HG02840 (cell line): ENCODE data around the gene ZNF107.
A peak's percentile ranks its signal among the peaks of the same experiment; 100 is the strongest.

Source experiments
- ATAC-seq: cut with Tn5 transposase; IDR thresholded peaks from one replicate; pipeline ENCODE4 v1.9.1; 2021; ENCODE audit warnings: mild to moderate bottlenecking, moderate library complexity, moderate number of reproducible peaks; ENCODE audit not compliant: unreplicated experiment, low FRiP score

ZNF107 gene

DNA sequence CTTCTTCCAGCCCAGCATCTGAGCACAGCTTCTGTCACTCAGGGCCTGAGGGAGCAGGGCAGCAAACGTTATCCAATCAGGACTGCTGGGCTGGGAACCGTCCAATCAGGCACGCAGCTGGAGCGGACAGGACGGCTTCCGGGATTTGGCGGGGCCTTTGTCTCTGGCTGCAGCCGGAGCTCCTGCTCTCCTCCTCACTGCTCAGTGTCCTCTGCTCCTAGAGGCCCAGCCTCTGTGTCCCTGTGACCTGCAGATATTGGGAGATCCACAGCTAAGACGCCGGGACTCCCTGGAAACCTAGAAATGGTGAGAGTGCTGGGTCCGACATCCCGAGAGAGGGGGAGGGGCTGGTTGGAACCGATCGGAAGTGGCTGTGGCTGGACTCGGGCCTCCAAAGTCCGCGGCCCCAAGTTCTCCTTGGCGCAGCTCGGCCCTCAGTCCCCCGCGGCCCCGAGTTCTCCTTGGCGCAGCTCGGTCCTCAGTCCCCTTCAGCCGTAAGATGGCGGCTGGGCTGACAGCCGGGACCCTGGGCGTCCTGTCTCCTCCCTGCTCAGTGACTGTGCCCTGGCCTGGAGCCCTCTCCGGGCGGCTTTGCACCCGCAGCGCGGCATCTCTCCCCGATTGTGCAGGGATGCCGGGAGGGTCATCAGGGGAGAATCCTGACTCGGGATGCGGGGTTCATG, at the start of gene ZNF107:
Gene ZNF107 (plus strand): TSS at position 154 of the 683 bp plus-strand sequence. CDS start 150 bp downstream, at position 304.
- peak; percentile 99 for ATAC-seq

DNA sequence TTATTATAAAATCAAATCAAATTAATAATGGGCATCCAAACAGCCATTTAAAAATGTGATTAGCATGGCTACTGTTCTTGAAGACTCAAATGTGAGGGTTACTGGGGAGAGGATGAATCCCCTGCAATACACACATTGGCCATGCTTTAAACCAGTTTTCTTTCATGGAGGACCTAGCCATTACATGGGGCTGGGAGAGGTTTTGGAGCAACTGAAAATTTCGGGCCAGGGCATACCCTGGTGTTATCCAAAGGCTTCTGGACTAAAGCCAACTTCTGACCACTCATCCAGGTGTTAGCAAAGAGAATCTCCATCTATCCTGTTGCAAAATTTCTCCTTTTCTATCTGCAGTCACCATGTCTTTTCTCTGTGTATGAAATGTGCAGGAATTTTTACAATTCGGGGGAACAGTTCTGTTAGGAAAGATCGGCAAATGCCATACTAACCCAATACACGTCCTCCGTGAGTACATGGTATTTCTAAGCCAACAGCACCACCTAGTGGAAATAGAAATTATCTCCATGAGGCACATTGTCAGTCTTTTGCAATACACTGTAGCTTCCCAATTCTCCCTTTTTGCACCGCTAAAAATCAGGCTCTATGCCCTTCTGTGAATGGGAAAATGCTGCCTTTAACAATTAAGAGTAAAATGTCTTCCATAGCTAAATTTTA, 47.0 kb upstream of the ZNF107 start:
- ATAC-seq, result no peak

DNA sequence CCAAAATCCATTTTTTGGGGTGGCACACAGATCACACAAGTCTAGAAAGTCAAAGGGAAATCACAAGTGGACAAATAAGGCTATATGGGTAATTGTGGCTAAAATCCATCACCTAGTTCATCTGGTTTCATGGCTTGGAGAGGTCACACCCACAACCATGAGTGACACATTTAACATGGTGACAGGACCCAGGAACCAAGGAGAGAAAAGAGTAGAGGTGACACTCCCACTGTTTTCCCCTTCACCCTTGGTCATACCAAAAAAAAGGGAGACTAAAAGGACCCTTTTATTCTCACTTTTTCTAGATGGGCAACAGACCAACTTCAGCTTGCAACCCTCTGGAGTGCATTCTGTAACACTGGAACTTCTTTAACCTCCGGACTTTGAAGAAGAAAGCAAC, 46.2 kb upstream of the ZNF107 start:
- no peak for ATAC-seq

DNA sequence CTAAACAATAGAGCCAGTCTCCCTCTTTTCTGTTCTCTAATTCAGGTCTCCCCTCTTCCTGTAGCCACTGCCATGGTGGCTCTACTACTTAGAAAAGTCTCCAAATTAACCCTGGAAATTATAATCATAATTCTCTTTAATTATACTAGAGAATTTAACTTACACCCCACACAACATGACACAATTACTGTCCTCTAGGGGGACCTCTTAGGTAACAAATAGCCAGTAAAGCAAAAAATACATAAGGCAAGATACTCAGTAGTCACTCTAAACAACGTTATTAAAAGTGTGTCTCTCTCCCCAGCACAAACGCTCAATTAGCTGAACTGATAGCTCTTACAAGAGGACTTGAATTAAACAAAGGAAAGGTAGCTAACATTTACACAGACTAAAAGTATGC, 44.3 kb upstream of the ZNF107 start:
- no peak for ATAC-seq

DNA sequence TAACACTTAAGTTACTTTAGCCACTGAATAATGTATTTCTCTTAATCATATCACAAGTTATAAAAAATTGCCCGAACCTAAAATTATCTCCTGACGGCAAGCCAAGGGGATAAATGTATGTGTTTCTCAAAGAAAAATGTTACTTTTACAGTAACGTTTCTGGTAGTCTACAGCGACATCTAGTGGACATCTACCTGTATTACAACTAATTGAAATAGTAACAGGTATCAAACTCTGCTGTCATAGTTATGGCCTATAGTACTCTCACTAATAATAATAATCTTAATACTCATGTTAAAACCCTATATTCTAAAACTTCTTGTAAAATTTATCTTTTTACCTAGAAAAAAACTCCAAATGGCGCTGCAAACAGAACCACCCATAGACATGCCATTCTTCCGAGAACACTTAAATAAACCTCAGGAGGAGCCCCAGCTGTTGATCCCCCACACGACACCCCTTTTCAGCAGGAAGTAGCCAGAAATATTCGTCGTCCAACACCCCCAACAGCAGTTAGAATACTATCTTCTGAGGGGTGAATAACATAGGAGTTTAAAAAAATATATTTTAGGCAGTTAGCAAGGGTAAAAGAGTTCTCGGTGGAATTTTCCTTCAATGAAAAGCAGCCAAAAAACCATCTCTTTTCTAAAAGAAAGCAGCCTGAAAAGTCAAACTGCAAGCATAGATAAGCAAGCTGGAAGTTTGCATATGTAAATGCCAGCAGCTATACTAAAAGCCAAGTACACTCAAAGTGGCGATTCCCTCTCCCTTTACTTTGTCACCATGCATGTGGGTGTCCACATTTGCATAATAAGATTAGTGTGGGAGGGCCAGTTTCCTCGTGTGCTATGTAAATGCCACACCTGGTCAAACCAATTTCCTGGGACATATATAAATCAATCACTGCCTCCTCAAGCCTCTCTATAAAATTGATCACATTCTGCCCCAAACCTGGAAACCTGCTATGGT, 40.5 kb upstream of the ZNF107 start:
- peak; percentile 78 for ATAC-seq

DNA sequence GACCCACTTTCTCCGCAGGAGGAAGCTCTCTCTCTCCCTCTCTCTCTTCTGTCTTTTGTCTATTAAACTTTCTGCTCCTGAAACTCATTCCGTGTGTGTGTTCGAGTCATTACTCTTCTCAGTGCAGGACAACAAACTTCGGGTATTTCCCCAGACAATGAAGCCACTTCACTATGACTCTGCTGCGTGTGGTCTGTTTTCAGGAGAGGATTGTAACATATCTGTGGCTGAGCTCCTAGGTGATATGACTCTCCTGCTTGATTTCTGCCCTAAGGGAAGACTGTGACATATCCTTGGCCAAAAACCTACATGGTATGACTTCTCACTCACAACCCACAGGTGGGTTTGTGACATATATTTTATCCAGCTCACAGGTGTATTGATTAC, 39.9 kb upstream of the ZNF107 start:
- ATAC-seq, result no peak

DNA sequence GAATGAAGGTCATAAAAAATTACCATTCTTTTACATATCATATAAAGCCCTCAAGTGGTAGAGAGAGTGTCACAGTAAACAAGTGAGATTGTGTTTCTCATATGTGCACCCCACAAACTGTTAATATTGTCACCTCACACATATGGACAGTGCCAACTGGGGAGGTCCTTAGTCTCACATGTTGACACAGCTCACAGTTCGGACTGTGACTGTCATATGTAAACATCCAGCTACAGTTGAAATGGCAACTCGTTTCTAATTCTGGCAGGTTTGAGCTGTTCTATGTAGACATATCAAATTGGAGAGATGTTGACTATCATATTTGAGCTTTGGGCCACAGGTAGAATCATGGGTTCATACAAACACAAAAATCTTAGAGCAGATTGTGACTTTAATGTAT, 39.4 kb upstream of the ZNF107 start:
- ATAC-seq, result no peak

DNA sequence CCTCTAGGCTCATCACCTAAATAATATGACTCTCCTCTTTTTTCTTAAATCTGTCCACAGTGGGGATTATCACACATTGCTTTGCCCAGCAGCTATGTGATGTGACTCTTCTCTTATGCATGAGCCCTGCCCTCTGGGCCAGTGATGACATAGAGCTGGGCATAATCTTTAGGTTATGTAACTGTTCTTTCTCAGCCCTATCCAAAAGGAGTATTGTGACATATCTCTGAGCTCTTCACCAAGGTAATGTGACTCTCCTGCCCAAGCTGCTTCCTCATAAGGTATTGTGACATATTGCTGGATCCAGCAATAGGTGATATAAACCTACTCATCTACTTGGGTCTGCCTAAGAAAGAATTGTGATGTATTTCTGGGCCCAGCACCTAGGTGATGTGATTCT, 37.7 kb upstream of the ZNF107 start:
- no peak for ATAC-seq

DNA sequence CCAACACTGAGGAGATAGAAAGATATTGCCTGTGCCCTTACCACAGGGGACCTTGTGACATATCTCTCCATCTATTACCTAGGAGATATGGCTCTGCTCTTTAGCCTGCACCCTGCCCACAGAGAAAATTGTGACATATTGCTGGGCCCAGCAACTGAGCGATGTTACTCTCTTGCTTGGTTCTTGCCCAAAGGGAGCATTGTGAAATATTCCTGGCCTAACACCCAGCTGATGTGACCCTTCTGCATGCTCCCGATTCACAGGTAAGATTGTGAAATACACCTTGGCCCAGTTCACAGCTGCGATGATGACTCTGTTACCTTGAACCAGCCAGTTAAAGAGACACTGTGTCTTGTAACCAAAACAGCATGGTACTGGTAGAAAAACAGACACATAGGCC, 37.2 kb upstream of the ZNF107 start:
- no peak for ATAC-seq

DNA sequence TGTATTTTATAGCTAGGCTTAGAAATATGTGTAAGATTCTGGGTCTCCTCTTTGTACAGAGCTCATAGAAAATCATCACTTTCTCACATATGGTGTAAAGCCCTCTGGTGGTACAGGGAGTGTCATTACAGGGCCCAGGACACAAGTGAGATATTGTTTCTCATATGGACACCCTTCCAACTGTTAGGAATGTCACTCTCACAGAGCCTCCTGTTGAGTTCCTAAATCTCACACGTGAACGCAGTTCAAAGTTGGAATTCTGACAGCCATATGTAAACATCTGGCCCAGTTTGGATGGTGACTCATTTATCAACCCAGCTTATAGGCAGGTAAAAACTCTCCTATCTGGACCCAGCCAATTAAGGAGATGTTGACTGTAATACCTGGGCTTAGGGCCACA, 35.4 kb upstream of the ZNF107 start:
- ATAC-seq, result no peak

DNA sequence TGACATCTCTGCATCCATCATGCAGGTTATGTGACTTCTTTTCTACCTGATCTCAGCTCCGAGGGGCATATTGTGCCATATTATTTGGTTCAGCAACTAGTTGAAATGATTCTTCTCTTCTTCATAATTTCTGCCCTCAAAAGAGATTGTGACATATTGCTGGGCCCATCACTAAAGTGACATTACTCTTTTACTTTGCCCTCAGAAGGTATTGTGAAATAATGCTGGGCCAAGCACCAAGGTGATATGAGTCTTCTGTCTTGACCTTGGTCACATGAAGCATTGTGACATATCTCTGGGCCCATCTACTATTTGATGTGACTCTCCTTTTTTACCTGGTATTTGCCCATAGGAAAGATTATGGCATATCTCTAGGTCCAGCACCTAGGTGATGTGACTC, 33.9 kb upstream of the ZNF107 start:
- no peak for ATAC-seq

DNA sequence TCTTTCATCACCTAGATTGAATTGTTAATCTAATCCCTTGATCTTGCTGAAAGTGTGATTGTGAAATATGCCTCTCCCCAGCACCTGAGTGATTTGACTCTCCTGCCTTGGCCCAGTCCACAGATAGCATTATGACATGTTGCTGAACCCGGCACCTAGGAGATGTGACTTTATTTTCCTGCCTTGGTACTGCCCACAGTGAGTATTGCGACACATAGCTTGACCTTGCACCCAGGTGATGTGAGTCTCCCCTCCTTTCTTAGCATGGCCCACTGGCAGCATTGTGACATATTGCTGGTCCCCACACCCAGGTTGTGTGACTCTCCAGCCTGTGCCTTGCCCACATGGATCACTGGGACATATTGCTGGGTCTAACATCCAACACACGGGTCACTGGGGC, 32.5 kb upstream of the ZNF107 start:
- ATAC-seq, result no peak

DNA sequence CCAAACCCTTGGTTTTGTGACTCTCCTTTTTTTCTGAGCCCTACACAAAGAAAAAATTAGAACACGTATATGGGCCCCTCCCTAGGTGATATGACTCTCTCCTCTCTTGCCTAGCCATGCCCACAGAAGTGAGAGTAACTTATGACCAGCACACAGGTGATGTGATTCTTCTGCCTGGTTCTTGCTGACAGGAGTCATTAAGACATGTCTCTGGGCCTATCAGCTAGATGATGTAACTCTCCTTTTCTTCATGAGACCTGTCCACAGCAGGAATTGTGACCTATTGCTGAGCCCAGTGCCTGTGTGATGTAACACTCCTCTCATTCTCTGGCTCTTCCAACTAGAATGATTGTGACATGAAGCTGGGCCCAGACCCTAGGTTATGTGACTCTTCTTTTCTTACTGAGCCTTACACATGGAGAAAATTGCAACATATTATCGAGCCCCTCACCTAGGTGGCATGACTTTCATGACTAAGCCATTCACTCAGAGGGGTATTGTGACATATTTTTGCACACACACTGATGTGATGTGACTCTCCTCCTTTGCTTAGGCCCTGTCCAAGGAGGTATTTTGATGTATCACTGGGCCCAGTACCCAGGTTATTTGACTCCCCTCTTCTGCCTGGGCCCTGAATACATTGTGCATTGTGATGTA, 31.4 kb upstream of the ZNF107 start:
- ATAC-seq, result no peak

DNA sequence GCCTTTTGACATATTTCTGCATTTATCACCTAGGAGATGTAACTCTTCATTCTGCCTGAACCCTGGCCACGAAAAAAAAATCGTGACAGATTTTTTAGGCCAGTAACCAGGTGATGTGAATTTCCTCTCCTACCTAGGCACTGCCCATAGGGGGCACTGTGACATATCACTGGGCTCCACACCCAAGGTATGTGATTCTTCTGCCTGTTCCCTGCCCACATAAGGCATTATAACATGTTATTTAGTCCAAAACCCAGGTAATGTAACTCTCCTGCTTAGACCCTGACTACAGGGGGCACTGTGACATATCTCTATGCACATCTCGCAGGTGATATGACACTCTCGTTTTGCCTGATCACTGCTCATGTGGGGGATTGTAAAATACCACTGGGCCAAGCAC, 29.5 kb upstream of the ZNF107 start:
- ATAC-seq, result no peak

DNA sequence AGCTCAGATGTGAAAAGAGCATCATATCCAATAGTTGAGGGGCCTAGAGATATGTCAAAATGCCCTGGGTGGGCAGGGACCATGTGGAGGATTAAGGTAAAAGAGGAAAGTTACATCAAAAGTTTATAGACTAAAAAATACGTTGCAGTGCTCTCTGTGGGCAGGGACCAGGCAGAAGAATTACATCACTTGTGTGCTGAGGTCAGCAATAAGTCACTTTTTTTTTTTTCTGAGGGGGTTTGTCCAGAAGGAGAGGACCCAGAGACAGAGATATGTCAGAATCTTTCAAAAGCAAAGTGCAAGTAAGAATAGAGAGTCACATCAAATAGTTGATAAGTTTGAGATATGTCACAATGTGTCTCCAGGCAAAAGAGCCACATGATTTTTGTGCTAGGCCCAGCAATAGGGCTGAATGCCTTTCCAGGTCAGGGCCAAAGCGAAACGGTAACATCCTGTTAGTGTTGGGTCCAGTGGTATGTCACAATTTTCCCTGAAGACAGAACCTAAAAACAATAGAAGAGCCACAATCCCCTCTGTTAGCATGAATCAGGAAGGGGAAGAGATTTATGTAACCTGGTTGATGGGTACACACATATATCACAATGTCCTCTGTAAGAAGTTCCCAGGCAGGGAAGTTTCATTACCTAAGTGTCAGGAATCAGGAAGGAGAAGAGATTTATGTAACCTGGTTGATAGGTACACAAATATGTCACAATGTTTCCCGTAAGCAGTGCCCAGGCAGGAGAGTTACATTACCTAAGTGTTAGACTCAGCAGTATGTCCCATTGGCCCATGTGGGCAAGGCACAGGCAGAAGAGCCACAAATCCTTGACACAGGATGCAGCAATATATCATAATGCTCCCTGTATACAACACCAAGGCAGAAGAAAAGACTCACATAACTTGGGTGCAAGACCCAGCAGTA, 28.1 kb upstream of the ZNF107 start:
- no peak for ATAC-seq

DNA sequence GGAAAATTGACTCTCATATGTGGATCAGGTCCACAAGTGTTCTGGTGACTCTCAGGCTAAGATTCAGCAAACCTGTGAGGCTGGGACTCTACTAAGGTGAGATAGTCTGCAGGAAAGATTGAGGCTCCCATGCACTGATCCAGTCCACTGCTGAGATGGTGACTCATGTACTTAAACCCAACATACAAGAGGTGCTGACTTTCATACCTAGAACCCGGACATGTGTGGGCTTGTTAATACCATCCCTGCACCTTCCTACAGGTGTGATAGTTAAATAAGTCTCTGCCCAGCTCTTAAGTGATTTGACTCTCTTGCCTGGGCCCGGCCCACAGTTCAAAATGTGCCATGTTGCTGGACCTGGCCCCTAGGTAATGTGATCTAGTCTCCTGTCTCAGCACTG, 27.1 kb upstream of the ZNF107 start:
- no peak for ATAC-seq

DNA sequence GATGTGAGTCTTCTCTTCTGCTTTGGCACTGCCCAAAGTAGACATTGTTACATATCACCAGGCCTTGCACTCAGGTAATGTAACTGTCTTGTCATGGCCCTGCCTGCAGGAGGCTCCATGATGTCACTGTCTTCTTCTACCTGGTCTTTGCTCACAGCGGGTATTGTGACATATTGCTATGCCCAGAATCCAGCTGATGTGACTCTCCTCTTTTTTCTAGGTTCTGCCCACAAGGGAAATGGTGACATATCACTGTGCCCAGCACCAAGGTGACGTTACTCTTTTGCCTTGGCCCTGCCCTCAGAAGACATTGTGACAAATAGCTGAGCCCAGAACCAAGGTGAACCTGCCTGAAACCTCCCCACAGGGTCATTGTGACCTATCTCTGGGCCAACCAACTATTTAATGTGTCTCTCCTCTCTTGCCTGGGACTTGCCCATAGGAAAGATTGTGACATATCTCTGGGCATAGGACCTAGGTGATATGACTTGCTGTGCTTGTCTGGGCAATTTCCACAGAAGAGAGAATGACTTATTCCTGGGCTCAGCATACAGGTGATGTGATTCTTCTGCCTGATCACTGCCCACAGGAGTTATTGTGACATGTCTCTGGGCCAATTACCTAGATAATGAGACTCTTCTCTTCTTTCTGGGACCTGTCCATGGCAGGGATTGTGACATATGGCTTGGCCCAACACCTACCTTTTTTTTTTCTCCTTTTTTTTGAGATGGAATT, 26.5 kb upstream of the ZNF107 start:
- no peak for ATAC-seq

DNA sequence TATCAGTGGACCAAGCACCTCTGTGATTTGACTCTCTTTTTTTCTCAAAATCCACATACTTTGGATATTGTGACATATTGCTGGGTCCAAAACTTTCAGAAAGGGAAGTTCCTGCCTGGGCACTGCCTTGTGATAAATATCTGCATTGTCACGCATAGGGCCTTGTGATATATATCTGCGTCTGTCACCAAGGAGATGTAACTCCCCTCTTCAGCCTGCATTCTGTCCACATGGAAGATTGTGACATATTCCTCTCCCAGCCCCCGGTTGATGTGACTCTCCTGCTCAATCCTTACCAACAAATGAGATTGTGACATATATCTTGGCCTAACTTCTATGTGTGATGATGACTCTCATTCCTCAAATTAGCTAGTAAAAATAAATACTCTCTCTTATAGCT, 25.4 kb upstream of the ZNF107 start:
- ATAC-seq, result no peak

DNA sequence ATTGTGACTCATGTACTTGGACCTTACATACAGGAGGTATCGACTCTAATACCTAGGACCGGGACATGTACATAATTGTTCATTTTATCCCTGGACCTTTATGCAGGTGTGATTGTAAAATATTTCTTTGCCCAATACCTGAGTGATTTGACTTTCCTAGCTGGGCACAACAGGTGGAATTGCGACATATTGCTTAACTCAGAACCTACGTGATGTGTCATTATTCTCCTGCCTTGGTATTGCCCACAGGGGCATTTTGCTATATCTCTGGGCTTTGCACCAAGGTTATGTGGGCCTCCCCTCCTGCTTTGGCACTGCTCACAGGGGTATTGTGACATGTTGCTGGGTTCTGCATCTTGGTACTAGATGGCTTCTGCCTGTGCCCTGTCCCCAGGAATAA, 23.9 kb upstream of the ZNF107 start:
- ATAC-seq, result no peak
